ENCODE data around the gene GBX1. TPM values are rescaled to one million over a fixed set of nuclear protein-coding genes. Genes with fewer than 3 reads are reported as not detected.

GBX1 gene
- total RNA-seq, 1 experiment from 2014 or later, result not detected

DNA sequence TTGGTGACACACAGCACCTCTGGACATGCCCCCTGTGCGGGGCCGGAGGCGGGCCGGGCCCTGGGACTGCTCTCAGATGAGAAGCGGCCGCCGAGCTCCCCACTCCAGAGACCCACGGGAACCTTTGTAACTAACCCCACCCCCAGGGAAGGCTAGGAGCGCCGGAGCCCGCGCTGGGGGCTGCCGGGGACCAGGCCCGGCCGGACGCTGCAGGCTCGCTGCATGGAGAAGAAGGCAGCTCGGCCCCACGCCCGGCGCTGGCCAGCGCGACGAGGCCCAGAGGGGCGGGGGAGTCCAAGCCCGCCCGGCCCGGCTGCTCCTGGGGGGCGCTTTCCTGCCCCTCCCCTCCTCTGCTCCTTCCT, 44.7 kb downstream of the GBX1 start:
- ChIA-PET POLR2A (no interaction called here), CTCF (interaction anchor here (0.6 to 4.2 kb wide), 6 partner anchors 11 to 121 kb away, joined by 3 to 52 read pairs (median 11); no protein-coding TSS in a partner anchor)
- H3K4me1 Mint-ChIP-seq, result peaks cover 31% of the 10 kb centered on the region
- DNase-seq (ENCODE audit: low spot score) (no peak), ATAC-seq (no peak)
- H3K36me3 Mint-ChIP-seq, result peaks cover 32% of the 10 kb centered on the region
- peaks cover 5% of the 10 kb centered on the region; the same call in 1 of the 2 replicates for H3K27me3 Mint-ChIP-seq (ENCODE audit: low read depth)
- H3K9me3 Mint-ChIP-seq, result no peaks in the 10 kb centered on the region
- no peak for TF ChIP-seq FOXP1 (CRISPR knock-in tag; IDR thresholded peaks at IDR 0.05; ENCODE audit: borderline replicate concordance)
- TF ChIP-seq OVOL2 (CRISPR knock-in tag; IDR thresholded peaks at IDR 0.05; ENCODE audit: borderline replicate concordance), result no peak
- TF ChIP-seq TP53 (CRISPR knock-in tag; IDR thresholded peaks at IDR 0.05), result no peak
- TF ChIP-seq, protein P1, sequence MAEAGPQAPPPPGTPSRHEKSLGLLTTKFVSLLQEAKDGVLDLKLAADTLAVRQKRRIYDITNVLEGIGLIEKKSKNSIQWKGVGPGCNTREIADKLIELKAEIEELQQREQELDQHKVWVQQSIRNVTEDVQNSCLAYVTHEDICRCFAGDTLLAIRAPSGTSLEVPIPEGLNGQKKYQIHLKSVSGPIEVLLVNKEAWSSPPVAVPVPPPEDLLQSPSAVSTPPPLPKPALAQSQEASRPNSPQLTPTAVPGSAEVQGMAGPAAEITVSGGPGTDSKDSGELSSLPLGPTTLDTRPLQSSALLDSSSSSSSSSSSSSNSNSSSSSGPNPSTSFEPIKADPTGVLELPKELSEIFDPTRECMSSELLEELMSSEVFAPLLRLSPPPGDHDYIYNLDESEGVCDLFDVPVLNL (CRISPR knock-in tag; IDR thresholded peaks at IDR 0.05; ENCODE audit: borderline replicate concordance, low read depth), result no peak
- TF ChIP-seq, protein P2, sequence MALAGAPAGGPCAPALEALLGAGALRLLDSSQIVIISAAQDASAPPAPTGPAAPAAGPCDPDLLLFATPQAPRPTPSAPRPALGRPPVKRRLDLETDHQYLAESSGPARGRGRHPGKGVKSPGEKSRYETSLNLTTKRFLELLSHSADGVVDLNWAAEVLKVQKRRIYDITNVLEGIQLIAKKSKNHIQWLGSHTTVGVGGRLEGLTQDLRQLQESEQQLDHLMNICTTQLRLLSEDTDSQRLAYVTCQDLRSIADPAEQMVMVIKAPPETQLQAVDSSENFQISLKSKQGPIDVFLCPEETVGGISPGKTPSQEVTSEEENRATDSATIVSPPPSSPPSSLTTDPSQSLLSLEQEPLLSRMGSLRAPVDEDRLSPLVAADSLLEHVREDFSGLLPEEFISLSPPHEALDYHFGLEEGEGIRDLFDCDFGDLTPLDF (CRISPR knock-in tag; IDR thresholded peaks at IDR 0.05), result no peak
- no peak for TF ChIP-seq NR2C2 (CRISPR knock-in tag; IDR thresholded peaks at IDR 0.05)
- TF ChIP-seq, protein P3, sequence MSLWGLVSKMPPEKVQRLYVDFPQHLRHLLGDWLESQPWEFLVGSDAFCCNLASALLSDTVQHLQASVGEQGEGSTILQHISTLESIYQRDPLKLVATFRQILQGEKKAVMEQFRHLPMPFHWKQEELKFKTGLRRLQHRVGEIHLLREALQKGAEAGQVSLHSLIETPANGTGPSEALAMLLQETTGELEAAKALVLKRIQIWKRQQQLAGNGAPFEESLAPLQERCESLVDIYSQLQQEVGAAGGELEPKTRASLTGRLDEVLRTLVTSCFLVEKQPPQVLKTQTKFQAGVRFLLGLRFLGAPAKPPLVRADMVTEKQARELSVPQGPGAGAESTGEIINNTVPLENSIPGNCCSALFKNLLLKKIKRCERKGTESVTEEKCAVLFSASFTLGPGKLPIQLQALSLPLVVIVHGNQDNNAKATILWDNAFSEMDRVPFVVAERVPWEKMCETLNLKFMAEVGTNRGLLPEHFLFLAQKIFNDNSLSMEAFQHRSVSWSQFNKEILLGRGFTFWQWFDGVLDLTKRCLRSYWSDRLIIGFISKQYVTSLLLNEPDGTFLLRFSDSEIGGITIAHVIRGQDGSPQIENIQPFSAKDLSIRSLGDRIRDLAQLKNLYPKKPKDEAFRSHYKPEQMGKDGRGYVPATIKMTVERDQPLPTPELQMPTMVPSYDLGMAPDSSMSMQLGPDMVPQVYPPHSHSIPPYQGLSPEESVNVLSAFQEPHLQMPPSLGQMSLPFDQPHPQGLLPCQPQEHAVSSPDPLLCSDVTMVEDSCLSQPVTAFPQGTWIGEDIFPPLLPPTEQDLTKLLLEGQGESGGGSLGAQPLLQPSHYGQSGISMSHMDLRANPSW (CRISPR knock-in tag; conservative IDR thresholded peaks at IDR 0.05; ENCODE audit: low read depth), result no peak
- TF ChIP-seq, protein P4, sequence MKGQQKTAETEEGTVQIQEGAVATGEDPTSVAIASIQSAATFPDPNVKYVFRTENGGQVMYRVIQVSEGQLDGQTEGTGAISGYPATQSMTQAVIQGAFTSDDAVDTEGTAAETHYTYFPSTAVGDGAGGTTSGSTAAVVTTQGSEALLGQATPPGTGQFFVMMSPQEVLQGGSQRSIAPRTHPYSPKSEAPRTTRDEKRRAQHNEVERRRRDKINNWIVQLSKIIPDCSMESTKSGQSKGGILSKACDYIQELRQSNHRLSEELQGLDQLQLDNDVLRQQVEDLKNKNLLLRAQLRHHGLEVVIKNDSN (CRISPR knock-in tag; IDR thresholded peaks at IDR 0.05), result no peak
- no peak for TF ChIP-seq NFYB (CRISPR knock-in tag; conservative IDR thresholded peaks at IDR 0.05; ENCODE audit: low read depth)
- TF ChIP-seq, protein P5, sequence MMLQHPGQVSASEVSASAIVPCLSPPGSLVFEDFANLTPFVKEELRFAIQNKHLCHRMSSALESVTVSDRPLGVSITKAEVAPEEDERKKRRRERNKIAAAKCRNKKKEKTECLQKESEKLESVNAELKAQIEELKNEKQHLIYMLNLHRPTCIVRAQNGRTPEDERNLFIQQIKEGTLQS (CRISPR knock-in tag; conservative IDR thresholded peaks at IDR 0.05), result no peak
- TF ChIP-seq GRHL2 (CRISPR knock-in tag; IDR thresholded peaks at IDR 0.05; ENCODE audit: insufficient replicate concordance, severe bottlenecking), result no peak
- no peak for TF ChIP-seq RELA (CRISPR knock-in tag; IDR thresholded peaks at IDR 0.05; ENCODE audit: borderline replicate concordance)
- TF ChIP-seq, protein P6, sequence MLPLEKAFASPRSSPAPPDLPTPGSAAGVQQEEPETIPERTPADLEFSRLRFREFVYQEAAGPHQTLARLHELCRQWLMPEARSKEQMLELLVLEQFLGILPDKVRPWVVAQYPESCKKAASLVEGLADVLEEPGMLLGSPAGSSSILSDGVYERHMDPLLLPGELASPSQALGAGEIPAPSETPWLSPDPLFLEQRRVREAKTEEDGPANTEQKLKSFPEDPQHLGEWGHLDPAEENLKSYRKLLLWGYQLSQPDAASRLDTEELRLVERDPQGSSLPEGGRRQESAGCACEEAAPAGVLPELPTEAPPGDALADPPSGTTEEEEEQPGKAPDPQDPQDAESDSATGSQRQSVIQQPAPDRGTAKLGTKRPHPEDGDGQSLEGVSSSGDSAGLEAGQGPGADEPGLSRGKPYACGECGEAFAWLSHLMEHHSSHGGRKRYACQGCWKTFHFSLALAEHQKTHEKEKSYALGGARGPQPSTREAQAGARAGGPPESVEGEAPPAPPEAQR (CRISPR knock-in tag; IDR thresholded peaks at IDR 0.05), result no peak
- no peak for TF ChIP-seq ZNF263 (CRISPR knock-in tag; IDR thresholded peaks at IDR 0.05; ENCODE audit: low read depth)
- TF ChIP-seq SOX15 (CRISPR knock-in tag; IDR thresholded peaks at IDR 0.05), result no peak
- H3K27ac Mint-ChIP-seq, result no peak overlapping the region
- no peak overlapping the region for H3K4me3 Mint-ChIP-seq

DNA sequence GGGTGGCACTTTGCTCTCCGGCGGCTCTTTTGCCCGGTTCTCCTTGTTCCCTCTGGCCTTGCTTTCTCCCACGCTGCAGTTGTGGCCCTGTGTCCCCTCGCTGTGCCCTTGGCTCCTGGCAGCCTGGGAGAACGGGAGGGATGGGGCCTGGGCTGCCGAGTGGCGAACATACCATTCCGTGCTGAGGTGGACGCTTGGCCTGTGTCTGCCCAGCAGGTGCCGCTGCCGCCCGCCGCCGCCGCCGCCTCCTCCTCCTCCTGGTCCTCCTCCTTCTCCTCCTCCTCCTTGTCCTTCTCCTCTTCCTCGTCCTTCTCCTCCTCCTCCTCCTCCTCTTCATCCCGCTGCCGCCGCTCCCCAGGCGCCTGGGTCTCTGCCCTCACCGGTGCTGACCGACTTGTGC, 45.2 kb downstream of the GBX1 start:
- H3K27ac Mint-ChIP-seq, result no peak overlapping the region
- no peak for DNase-seq (ENCODE audit: low spot score)
- peaks cover 5% of the 10 kb centered on the region; the same call in 1 of the 2 replicates for H3K27me3 Mint-ChIP-seq (ENCODE audit: low read depth)
- peaks cover 26% of the 10 kb centered on the region for H3K4me1 Mint-ChIP-seq
- H3K9me3 Mint-ChIP-seq, result no peaks in the 10 kb centered on the region
- H3K36me3 Mint-ChIP-seq, result peaks cover 32% of the 10 kb centered on the region
- CTCF ChIA-PET, result interaction anchor here (0.9 to 4.2 kb wide), 4 partner anchors 24 to 122 kb away, joined by 3 to 52 read pairs (median 28); no protein-coding TSS in a partner anchor
- TF ChIP-seq JUN (CRISPR knock-in tag; IDR thresholded peaks at IDR 0.05) (no peak), ZNF263 (CRISPR knock-in tag; IDR thresholded peaks at IDR 0.05; ENCODE audit: low read depth) (peak; percentile 78; the same call in 1 of the 2 replicates)
- TF ChIP-seq, protein P7, sequence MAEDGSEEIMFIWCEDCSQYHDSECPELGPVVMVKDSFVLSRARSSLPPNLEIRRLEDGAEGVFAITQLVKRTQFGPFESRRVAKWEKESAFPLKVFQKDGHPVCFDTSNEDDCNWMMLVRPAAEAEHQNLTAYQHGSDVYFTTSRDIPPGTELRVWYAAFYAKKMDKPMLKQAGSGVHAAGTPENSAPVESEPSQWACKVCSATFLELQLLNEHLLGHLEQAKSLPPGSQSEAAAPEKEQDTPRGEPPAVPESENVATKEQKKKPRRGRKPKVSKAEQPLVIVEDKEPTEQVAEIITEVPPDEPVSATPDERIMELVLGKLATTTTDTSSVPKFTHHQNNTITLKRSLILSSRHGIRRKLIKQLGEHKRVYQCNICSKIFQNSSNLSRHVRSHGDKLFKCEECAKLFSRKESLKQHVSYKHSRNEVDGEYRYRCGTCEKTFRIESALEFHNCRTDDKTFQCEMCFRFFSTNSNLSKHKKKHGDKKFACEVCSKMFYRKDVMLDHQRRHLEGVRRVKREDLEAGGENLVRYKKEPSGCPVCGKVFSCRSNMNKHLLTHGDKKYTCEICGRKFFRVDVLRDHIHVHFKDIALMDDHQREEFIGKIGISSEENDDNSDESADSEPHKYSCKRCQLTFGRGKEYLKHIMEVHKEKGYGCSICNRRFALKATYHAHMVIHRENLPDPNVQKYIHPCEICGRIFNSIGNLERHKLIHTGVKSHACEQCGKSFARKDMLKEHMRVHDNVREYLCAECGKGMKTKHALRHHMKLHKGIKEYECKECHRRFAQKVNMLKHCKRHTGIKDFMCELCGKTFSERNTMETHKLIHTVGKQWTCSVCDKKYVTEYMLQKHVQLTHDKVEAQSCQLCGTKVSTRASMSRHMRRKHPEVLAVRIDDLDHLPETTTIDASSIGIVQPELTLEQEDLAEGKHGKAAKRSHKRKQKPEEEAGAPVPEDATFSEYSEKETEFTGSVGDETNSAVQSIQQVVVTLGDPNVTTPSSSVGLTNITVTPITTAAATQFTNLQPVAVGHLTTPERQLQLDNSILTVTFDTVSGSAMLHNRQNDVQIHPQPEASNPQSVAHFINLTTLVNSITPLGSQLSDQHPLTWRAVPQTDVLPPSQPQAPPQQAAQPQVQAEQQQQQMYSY (CRISPR knock-in tag; IDR thresholded peaks at IDR 0.05), result no peak
- POLR2A ChIA-PET, result interaction anchor here (0.6 kb wide), 1 partner anchor 183 kb away, joined by 3 read pairs; no protein-coding TSS in a partner anchor
- no peak overlapping the region for H3K4me3 Mint-ChIP-seq
- no peak for ATAC-seq
